ENCODE results near the gene PDZD2.
"Not testable (repeated sequence)": the region's sequence is repeated elsewhere in the genome, so short reads cannot be mapped to it uniquely, and the experiment has no call there.

Gene PDZD2

GRCh38 chr5:31733371-31733770 is 94.4 kb downstream of the PDZD2 start:
- DNase-seq (ENCODE audit: low read depth in 2 of 2), result no peak

- no peak for DNase-seq (ENCODE audit: low read depth in 2 of 2)
Measured at GRCh38 chr5:31736127-31736526, 97.2 kb downstream of the PDZD2 start.

GRCh38 chr5:31738199-31738598 is 99.3 kb downstream of the PDZD2 start:
- no peak for DNase-seq (ENCODE audit: low read depth in 2 of 2)

- DNase-seq (ENCODE audit: low read depth in 2 of 2), result no peak
Measured at GRCh38 chr5:31741496-31741895, 102.6 kb downstream of the PDZD2 start.

GRCh38 chr5:31743678-31744077 is 104.7 kb downstream of the PDZD2 start:
- DNase-seq (ENCODE audit: low read depth in 2 of 2), result no peak

- DNase-seq (ENCODE audit: low read depth in 2 of 2), result no peak
Measured at GRCh38 chr5:31748458-31749172, 109.7 kb downstream of the PDZD2 start.

- DNase-seq (ENCODE audit: low read depth in 2 of 2), result no peak
Measured at GRCh38 chr5:31750215-31750614, 111.3 kb downstream of the PDZD2 start.

GRCh38 chr5:31751610-31752009 is 112.7 kb downstream of the PDZD2 start:
- DNase-seq (ENCODE audit: low read depth in 2 of 2), result no peak

- no peak for DNase-seq (ENCODE audit: low read depth in 2 of 2)
Measured at GRCh38 chr5:31753700-31754357, 114.9 kb downstream of the PDZD2 start.

- DNase-seq (ENCODE audit: low read depth in 2 of 2), result no peak
Measured at GRCh38 chr5:31754358-31754704, 115.4 kb downstream of the PDZD2 start.

GRCh38 chr5:31754741-31755675 is 116.1 kb downstream of the PDZD2 start:
- no peak for DNase-seq (ENCODE audit: low read depth in 2 of 2)

GRCh38 chr5:31755676-31756230 is 116.8 kb downstream of the PDZD2 start:
- DNase-seq (ENCODE audit: low read depth in 2 of 2), result no peak

GRCh38 chr5:31757806-31758205 is 118.9 kb downstream of the PDZD2 start:
- DNase-seq (ENCODE audit: low read depth in 2 of 2), result no peak

GRCh38 chr5:31758803-31759425 is 120.0 kb downstream of the PDZD2 start:
- no peak for DNase-seq (ENCODE audit: low read depth in 2 of 2)

- no peak for DNase-seq (ENCODE audit: low read depth in 2 of 2)
Measured at GRCh38 chr5:31759925-31760324, 121.0 kb downstream of the PDZD2 start.

- no peak for DNase-seq (ENCODE audit: low read depth in 2 of 2)
Measured at GRCh38 chr5:31761877-31762276, 122.9 kb downstream of the PDZD2 start.

GRCh38 chr5:31763424-31763823 is 124.5 kb downstream of the PDZD2 start:
- no peak for DNase-seq (ENCODE audit: low read depth in 2 of 2)

- not testable (repeated sequence) for DNase-seq (ENCODE audit: low read depth in 2 of 2)
Measured at GRCh38 chr5:31764687-31765086, 125.8 kb downstream of the PDZD2 start.

GRCh38 chr5:31767335-31768031 is 128.6 kb downstream of the PDZD2 start:
- DNase-seq (ENCODE audit: low read depth in 2 of 2), result no peak

- DNase-seq (ENCODE audit: low read depth in 2 of 2), result no peak
Measured at GRCh38 chr5:31768046-31768445, 129.1 kb downstream of the PDZD2 start.

- DNase-seq (ENCODE audit: low read depth in 2 of 2), result no peak
Measured at GRCh38 chr5:31768784-31769183, 129.9 kb downstream of the PDZD2 start.
